OCI-LY7 (cell line): ENCODE measurements around the gene NKAIN2. TPM values are rescaled to one million over a fixed set of nuclear protein-coding genes. Genes with fewer than 3 reads are reported as not detected.

Experiments
- BruUV-seq: library from RNA; stranded (reverse); fragments of 400-500 nt; replicated peaks from 2 replicates; lab custom pipeline; 2021; lab: Mats Ljungman, UMichigan
- CTCF ChIA-PET: fragments of 300-600 bp; sonication (Branson Sonifier 250); formaldehyde crosslinking; loops from one replicate; lab custom pipeline; 2022; ENCODE audit warnings: antibody characterized with exemption; ENCODE audit not compliant: unreplicated experiment; lab: Charles Lee
- POLR2A ChIA-PET: fragments of 300-600 bp; sonication (Branson Sonifier 250); formaldehyde crosslinking; loops from one replicate; lab custom pipeline; 2022; ENCODE audit warnings: antibody characterized with exemption; lab: Charles Lee
- DNase-seq: peaks from one replicate; pipeline ENCODE4 v3.0.0-alpha.2; 2015; ENCODE audit warnings: low spot score
- H2AFZ ChIP-seq: fragments of 200-600 bp; sonication (generic), shearing (Covaris generic); 2 replicates; pipeline ENCODE4 v1.6.1; 2014; ENCODE audit warnings: mild to moderate bottlenecking, antibody characterized with exemption, low read length, moderate library complexity
- H3K27ac ChIP-seq: fragments of 200-600 bp; sonication (generic); 2 replicates; pipeline ENCODE4 v1.5.1; 2014; ENCODE audit warnings: mixed run types, low read depth, mild to moderate bottlenecking, moderate library complexity, low read length, inconsistent platforms; ENCODE audit not compliant: poor library complexity, severe bottlenecking
- H3K36me3 ChIP-seq: fragments of 200-600 bp; sonication (generic); 2 replicates; pipeline ENCODE4 v1.6.1; 2014; ENCODE audit warnings: mild to moderate bottlenecking, antibody characterized with exemption, low read length, moderate library complexity, mixed read lengths; ENCODE audit not compliant: insufficient read depth
- H3K4me1 ChIP-seq: fragments of 200-600 bp; sonication (generic); 2 replicates; pipeline ENCODE4 v1.5.1; 2014; ENCODE audit warnings: mild to moderate bottlenecking, low read length; ENCODE audit not compliant: insufficient read depth, poor library complexity, severe bottlenecking
- H3K4me2 ChIP-seq: fragments of 200-600 bp; sonication (generic); 2 replicates; pipeline ENCODE4 v1.6.1; 2014; ENCODE audit warnings: mild to moderate bottlenecking, low read length
- H3K4me3 ChIP-seq: fragments of 200-600 bp; sonication (generic); 2 replicates; pipeline ENCODE4 v1.5.1; 2014; ENCODE audit warnings: mild to moderate bottlenecking, low read depth, low read length; ENCODE audit not compliant: poor library complexity, severe bottlenecking
- H3K79me2 ChIP-seq: fragments of 200-600 bp; sonication (generic); 2 replicates; pipeline ENCODE4 v1.6.1; 2016; ENCODE audit warnings: low read depth, mild to moderate bottlenecking, low read length, moderate library complexity, mixed read lengths; ENCODE audit not compliant: insufficient read depth
- H3K9me2 ChIP-seq: fragments of 200-600 bp; sonication (generic); 2 replicates; pipeline ENCODE4 v1.6.1; 2016; ENCODE audit warnings: mild to moderate bottlenecking, low read length, mixed read lengths; ENCODE audit not compliant: insufficient read depth
- H3K9me3 ChIP-seq: fragments of 200-600 bp; sonication (generic); 2 replicates; pipeline ENCODE4 v1.6.1; 2014; ENCODE audit warnings: mild to moderate bottlenecking, mixed run types, low read length, mixed read lengths
- H4K20me1 ChIP-seq: fragments of 200-600 bp; sonication (generic); 2 replicates; pipeline ENCODE4 v1.6.1; 2014; ENCODE audit warnings: mild to moderate bottlenecking, antibody characterized with exemption, low read length, moderate library complexity, mixed read lengths; ENCODE audit not compliant: insufficient read depth
- CTCF ChIP-seq: fragments of 200-600 bp; sonication (generic); conservative IDR thresholded peaks from 2 replicates; pipeline ENCODE4 v1.5.1; 2014; ENCODE audit warnings: mild to moderate bottlenecking, antibody characterized with exemption, low read length, moderate library complexity, mixed read lengths
- EZH2phosphoT487 ChIP-seq: fragments of 200-600 bp; sonication (generic); IDR thresholded peaks from 2 replicates; pipeline ENCODE4 v1.6.1; 2018; ENCODE audit warnings: low read depth, borderline replicate concordance, mild to moderate bottlenecking, mixed run types, antibody characterized with exemption, low read length, moderate library complexity, mixed read lengths
- intact Hi-C: fragments of 100-400 bp; cut with micrococcal nuclease; formaldehyde crosslinking; loops from one replicate; pipeline ENCODE4 v1.10.0; 2022; ENCODE audit not compliant: unreplicated experiment
- total RNA-seq, 2 experiments: library from RNA; depleted of rRNA in 1 of 2; stranded (reverse); fragments of >200 nt in 1 of 2; shearing (Covaris generic) in 1 of 2; gene quantifications; 2 replicates each; pipeline ENCODE4 v1.2.3, GENCODE V29; 2014 to 2022

NKAIN2 gene
- total RNA-seq, 2 experiments from 2014 or later = not detected

GRCh38 chr6:123965894-123966293, 162.2 kb downstream of the NKAIN2 start:
- H3K79me2 ChIP-seq = no peaks in the 10 kb centered on the region
- H3K4me3 ChIP-seq = no peak overlapping the region
- TF ChIP-seq EZH2phosphoT487 (no peak), CTCF (no peak)
- no peaks in the 10 kb centered on the region for H4K20me1 ChIP-seq
- no peaks in the 10 kb centered on the region for H3K4me1 ChIP-seq
- no peaks in the 10 kb centered on the region for H3K9me2 ChIP-seq
- H3K9me3 ChIP-seq = no peaks in the 10 kb centered on the region
- H3K4me2 ChIP-seq = no peak overlapping the region
- BruUV-seq = no TSS peak
- DNase-seq = no peak
- intact Hi-C loops = no loop called here
- no peak overlapping the region for H2AFZ ChIP-seq
- POLR2A ChIA-PET = interaction anchor here (0.5 kb wide), 1 partner anchor 799 kb away, joined by 5 read pairs; no protein-coding TSS in a partner anchor
- H3K27ac ChIP-seq = no peak overlapping the region
- no peaks in the 10 kb centered on the region for H3K36me3 ChIP-seq
- CTCF ChIA-PET = no interaction called here

- no peaks in the 10 kb centered on the region for H3K4me1 ChIP-seq
- no peak for DNase-seq
- no peaks in the 10 kb centered on the region for H4K20me1 ChIP-seq
- no peaks in the 10 kb centered on the region for H3K79me2 ChIP-seq
- POLR2A ChIA-PET = interaction anchor here (0.5 to 0.7 kb wide), 2 partner anchors 43 to 112 kb away, joined by 3 to 4 read pairs; no protein-coding TSS in a partner anchor
- no peak overlapping the region for H3K27ac ChIP-seq
- intact Hi-C loops = no loop called here
- no peaks in the 10 kb centered on the region for H3K36me3 ChIP-seq
- no peaks in the 10 kb centered on the region for H3K9me3 ChIP-seq
- no peak overlapping the region for H2AFZ ChIP-seq
- no peak overlapping the region for H3K4me3 ChIP-seq
- H3K9me2 ChIP-seq = no peaks in the 10 kb centered on the region
- no peak overlapping the region for H3K4me2 ChIP-seq
- TF ChIP-seq CTCF (no peak), EZH2phosphoT487 (no peak)
- BruUV-seq = no TSS peak
- CTCF ChIA-PET = no interaction called here
Observed at GRCh38 chr6:123966618-123967017, 163.0 kb downstream of the NKAIN2 start.

- no peaks in the 10 kb centered on the region for H4K20me1 ChIP-seq
- H3K4me2 ChIP-seq = no peak overlapping the region
- H3K9me2 ChIP-seq = no peaks in the 10 kb centered on the region
- no peak overlapping the region for H3K4me3 ChIP-seq
- no peaks in the 10 kb centered on the region for H3K36me3 ChIP-seq
- no peak for TF ChIP-seq CTCF
- TF ChIP-seq EZH2phosphoT487 = no peak
- BruUV-seq = no TSS peak
- H3K9me3 ChIP-seq = no peaks in the 10 kb centered on the region
- intact Hi-C loops = no loop called here
- H2AFZ ChIP-seq = no peak overlapping the region
- ChIA-PET CTCF (no interaction called here), POLR2A (no interaction called here)
- no peaks in the 10 kb centered on the region for H3K4me1 ChIP-seq
- no peak for DNase-seq
- no peaks in the 10 kb centered on the region for H3K79me2 ChIP-seq
- H3K27ac ChIP-seq = no peak overlapping the region
Observed at GRCh38 chr6:123967905-123968304, 164.2 kb downstream of the NKAIN2 start.
